GM23338 (cell line): ENCODE measurements around the gene DFFB. TPM values are rescaled to one million over a fixed set of nuclear protein-coding genes. Genes with fewer than 3 reads are reported as not detected.

ENCODE experiments used
- ATAC-seq: fragments of 200-7000 bp; cut with Tn5 transposase; 3 replicates; pipeline ENCODE4 v1.9.1; 2020
- DNase-seq: peaks from one replicate; pipeline ENCODE4 v3.0.0-alpha.2; 2015; ENCODE audit warnings: low spot score
- H2AFZ ChIP-seq: fragments of 200-600 bp; sonication (generic); 2 replicates; pipeline ENCODE4 v1.8.0; 2016; ENCODE audit warnings: antibody characterized with exemption, mild to moderate bottlenecking, moderate library complexity
- H3F3A ChIP-seq: fragments of 200-600 bp; sonication (generic); replicated peaks from 2 replicates; pipeline ENCODE4 v1.8.0; 2017; ENCODE audit warnings: antibody characterized with exemption, mixed run types, low read depth
- H3K27ac ChIP-seq: fragments of 200-600 bp; sonication (generic); 2 replicates; pipeline ENCODE4 v1.6.1; 2016; ENCODE audit warnings: low read depth
- H3K27me3 ChIP-seq: fragments of 200-600 bp; sonication (generic); 2 replicates; pipeline ENCODE4 v1.8.0; 2016; ENCODE audit warnings: mild to moderate bottlenecking, mixed run types, moderate library complexity; ENCODE audit not compliant: insufficient read depth
- H3K36me3 ChIP-seq: fragments of 200-600 bp; sonication (generic); 2 replicates; pipeline ENCODE4 v1.8.0; 2016; ENCODE audit warnings: mild to moderate bottlenecking; ENCODE audit not compliant: insufficient read depth
- H3K4me1 ChIP-seq: fragments of 200-600 bp; sonication (generic); 2 replicates; pipeline ENCODE4 v1.8.0; 2016; ENCODE audit warnings: mild to moderate bottlenecking, moderate library complexity; ENCODE audit not compliant: insufficient read depth
- H3K4me2 ChIP-seq: fragments of 200-600 bp; sonication (generic); 2 replicates; pipeline ENCODE4 v1.7.1; 2017; ENCODE audit warnings: mixed run types
- H3K4me3 ChIP-seq: fragments of 200-600 bp; sonication (generic); 2 replicates; pipeline ENCODE4 v1.6.1; 2016; ENCODE audit warnings: mixed run types
- H3K79me2 ChIP-seq: fragments of 200-600 bp; sonication (generic); replicated peaks from 2 replicates; pipeline ENCODE4 v1.8.0; 2017; ENCODE audit warnings: mild to moderate bottlenecking; ENCODE audit not compliant: insufficient read depth
- H3K9me2 ChIP-seq: fragments of 200-600 bp; sonication (generic); 2 replicates; pipeline ENCODE4 v1.8.0; 2017; ENCODE audit not compliant: insufficient read depth
- H4K20me1 ChIP-seq: fragments of 200-600 bp; sonication (generic); replicated peaks from 2 replicates; pipeline ENCODE4 v1.8.0; 2017; ENCODE audit warnings: mild to moderate bottlenecking; ENCODE audit not compliant: insufficient read depth
- H3K27ac Mint-ChIP-seq: 2 replicates; pipeline ENCODE4 v1.8.0; 2020; ENCODE audit warnings: inconsistent platforms, mild to moderate bottlenecking, moderate library complexity, mixed read lengths
- H3K27me3 Mint-ChIP-seq: 3 replicates; pipeline ENCODE4 v1.8.0; 2022; ENCODE audit warnings: low read depth, mild to moderate bottlenecking, moderate library complexity, mixed read lengths, inconsistent platforms; ENCODE audit not compliant: insufficient read depth, poor library complexity
- H3K36me3 Mint-ChIP-seq: 3 replicates; pipeline ENCODE4 v1.8.0; 2021; ENCODE audit warnings: low read depth, mild to moderate bottlenecking, inconsistent platforms, moderate library complexity, mixed read lengths
- H3K4me1 Mint-ChIP-seq: 3 replicates; pipeline ENCODE4 v1.8.0; 2020; ENCODE audit warnings: mild to moderate bottlenecking, inconsistent platforms, mixed read lengths
- H3K4me3 Mint-ChIP-seq: 3 replicates; pipeline ENCODE4 v1.8.0; 2021; ENCODE audit warnings: moderate library complexity, mild to moderate bottlenecking, inconsistent platforms, mixed read lengths
- H3K9me3 Mint-ChIP-seq: 3 replicates; pipeline ENCODE4 v1.8.0; 2020; ENCODE audit warnings: moderate library complexity, mild to moderate bottlenecking, inconsistent platforms, mixed read lengths
- EZH2 ChIP-seq: fragments of 200-600 bp; sonication (generic); IDR thresholded peaks from one replicate; pipeline ENCODE4 v1.8.0; 2017; ENCODE audit warnings: antibody characterized with exemption, mild to moderate bottlenecking, low read depth; ENCODE audit not compliant: unreplicated experiment
- JUNB ChIP-seq: IDR thresholded peaks from one replicate; pipeline ENCODE4 v1.6.1; 2016; ENCODE audit warnings: antibody characterized with exemption; ENCODE audit not compliant: unreplicated experiment
- NANOG ChIP-seq: IDR thresholded peaks from 2 replicates; pipeline ENCODE4 v1.6.1; 2016; ENCODE audit warnings: antibody characterized with exemption, borderline replicate concordance
- STAT1 ChIP-seq: IDR thresholded peaks from one replicate; pipeline ENCODE4 v1.6.1; 2016; ENCODE audit warnings: antibody characterized with exemption; ENCODE audit not compliant: unreplicated experiment
- ZNF114 ChIP-seq: fragments of 250-450 bp; sonication (Bioruptor Pico); IDR thresholded peaks from 2 replicates; pipeline ENCODE4 v1.5.0; 2020; ENCODE audit warnings: mild to moderate bottlenecking, moderate library complexity
- polyA plus RNA-seq: library from polyadenylated mRNA; unstranded; fragments of >200 nt; fragmentation: Nextera tagmentation; extraction: Ambion mirVana; gene quantifications from 2 replicates; pipeline ENCODE4 v1.2.1, GENCODE V29; 2016
- total RNA-seq: library from RNA; depleted of rRNA; stranded (reverse); fragments of >200 nt; shearing (Covaris generic); gene quantifications from 2 replicates; pipeline ENCODE4 v1.2.3, GENCODE V29; 2014
- TF ChIP-seq, protein P1 (sequence below), 2 experiments: fragments of 200-600 bp in 1 of 2; sonication (generic) in 1 of 2; conservative IDR thresholded peaks; 2 replicates each; pipeline versions ENCODE4 v1.5.1 to v1.6.1; 2016 to 2017; ENCODE audit warnings: antibody characterized with exemption in 2 of 2, low read depth in 2 of 2, mild to moderate bottlenecking in 2 of 2, moderate library complexity in 1 of 2
- TF ChIP-seq, protein P2 (sequence below): IDR thresholded peaks from one replicate; pipeline ENCODE4 v1.6.1; 2018; ENCODE audit warnings: antibody characterized with exemption; ENCODE audit not compliant: unreplicated experiment

Gene DFFB
- total and polyA plus RNA-seq, 2 experiments from 2014 or later, result 6.5 to 18.1 TPM

DNA sequence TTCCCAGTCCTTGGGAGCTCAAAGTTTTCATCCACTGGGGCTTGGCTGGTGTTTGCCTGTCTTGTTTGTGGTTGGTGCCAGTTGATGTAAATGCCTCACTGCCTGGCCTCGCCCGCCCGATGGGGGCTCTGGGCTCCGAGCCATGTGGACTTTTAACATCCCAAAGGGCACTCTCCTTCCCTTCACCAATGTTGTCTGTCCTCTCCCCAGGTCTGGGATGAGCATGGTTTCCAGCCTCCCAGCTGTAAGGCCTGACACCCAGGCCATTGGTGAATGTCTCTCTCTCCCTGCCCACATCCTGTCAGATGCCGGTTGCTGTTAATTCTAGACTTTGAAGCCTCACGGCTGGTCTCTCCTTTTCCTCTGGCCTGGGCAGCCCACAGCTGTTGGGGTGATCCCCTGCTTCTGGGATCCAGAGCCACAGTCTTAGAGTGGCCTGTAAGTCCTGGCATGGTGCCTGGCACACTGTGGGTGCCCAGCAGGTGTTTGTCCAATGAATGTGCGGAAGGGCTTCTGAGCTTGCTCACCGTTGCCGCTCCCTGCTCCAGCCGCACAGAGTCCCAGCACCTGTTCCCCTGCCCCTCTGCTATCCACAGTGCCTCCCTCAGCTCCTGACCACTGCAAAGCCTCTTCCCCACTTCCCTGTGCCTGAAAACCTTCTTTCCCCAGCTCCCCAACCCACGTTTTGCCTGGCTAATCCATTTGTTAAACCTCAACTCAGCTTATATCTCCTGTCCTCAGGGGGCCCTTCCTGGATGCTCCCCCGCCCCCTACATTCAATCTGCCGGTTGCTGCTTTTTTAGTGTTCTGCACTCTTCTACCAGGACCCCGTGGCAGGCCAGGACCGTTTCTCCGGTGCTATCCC lies 46.1 kb downstream of the DFFB start:
- H4K20me1 ChIP-seq, result no peaks in the 10 kb centered on the region
- H3K79me2 ChIP-seq, result peaks cover 11% of the 10 kb centered on the region
- H2AFZ ChIP-seq, result no peak overlapping the region
- peaks cover 5% of the 10 kb centered on the region; the same call in 2 of the 3 replicates for H3K9me3 Mint-ChIP-seq
- no peaks in the 10 kb centered on the region for H3K27me3 ChIP-seq
- peaks cover 13% of the 10 kb centered on the region for H3K27me3 Mint-ChIP-seq
- H3K4me3 ChIP-seq, result no peak overlapping the region
- ATAC-seq, result no peak
- H3K4me1 Mint-ChIP-seq, result peaks cover 25% of the 10 kb centered on the region
- TF ChIP-seq JUNB (no peak), ZNF114 (CRISPR knock-in tag) (no peak), STAT1 (no peak), NANOG (no peak), EZH2 (no peak)
- TF ChIP-seq, protein P1, sequence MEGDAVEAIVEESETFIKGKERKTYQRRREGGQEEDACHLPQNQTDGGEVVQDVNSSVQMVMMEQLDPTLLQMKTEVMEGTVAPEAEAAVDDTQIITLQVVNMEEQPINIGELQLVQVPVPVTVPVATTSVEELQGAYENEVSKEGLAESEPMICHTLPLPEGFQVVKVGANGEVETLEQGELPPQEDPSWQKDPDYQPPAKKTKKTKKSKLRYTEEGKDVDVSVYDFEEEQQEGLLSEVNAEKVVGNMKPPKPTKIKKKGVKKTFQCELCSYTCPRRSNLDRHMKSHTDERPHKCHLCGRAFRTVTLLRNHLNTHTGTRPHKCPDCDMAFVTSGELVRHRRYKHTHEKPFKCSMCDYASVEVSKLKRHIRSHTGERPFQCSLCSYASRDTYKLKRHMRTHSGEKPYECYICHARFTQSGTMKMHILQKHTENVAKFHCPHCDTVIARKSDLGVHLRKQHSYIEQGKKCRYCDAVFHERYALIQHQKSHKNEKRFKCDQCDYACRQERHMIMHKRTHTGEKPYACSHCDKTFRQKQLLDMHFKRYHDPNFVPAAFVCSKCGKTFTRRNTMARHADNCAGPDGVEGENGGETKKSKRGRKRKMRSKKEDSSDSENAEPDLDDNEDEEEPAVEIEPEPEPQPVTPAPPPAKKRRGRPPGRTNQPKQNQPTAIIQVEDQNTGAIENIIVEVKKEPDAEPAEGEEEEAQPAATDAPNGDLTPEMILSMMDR (conservative IDR thresholded peaks at IDR 0.05; ENCODE audit: low read depth in 2 of 2), result no peak
- TF ChIP-seq, protein P2, sequence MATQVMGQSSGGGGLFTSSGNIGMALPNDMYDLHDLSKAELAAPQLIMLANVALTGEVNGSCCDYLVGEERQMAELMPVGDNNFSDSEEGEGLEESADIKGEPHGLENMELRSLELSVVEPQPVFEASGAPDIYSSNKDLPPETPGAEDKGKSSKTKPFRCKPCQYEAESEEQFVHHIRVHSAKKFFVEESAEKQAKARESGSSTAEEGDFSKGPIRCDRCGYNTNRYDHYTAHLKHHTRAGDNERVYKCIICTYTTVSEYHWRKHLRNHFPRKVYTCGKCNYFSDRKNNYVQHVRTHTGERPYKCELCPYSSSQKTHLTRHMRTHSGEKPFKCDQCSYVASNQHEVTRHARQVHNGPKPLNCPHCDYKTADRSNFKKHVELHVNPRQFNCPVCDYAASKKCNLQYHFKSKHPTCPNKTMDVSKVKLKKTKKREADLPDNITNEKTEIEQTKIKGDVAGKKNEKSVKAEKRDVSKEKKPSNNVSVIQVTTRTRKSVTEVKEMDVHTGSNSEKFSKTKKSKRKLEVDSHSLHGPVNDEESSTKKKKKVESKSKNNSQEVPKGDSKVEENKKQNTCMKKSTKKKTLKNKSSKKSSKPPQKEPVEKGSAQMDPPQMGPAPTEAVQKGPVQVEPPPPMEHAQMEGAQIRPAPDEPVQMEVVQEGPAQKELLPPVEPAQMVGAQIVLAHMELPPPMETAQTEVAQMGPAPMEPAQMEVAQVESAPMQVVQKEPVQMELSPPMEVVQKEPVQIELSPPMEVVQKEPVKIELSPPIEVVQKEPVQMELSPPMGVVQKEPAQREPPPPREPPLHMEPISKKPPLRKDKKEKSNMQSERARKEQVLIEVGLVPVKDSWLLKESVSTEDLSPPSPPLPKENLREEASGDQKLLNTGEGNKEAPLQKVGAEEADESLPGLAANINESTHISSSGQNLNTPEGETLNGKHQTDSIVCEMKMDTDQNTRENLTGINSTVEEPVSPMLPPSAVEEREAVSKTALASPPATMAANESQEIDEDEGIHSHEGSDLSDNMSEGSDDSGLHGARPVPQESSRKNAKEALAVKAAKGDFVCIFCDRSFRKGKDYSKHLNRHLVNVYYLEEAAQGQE, result no peak
- no peak overlapping the region for H3K4me2 ChIP-seq
- peaks cover 3% of the 10 kb centered on the region; the same call in 1 of the 2 replicates for H3F3A ChIP-seq
- no peaks in the 10 kb centered on the region for H3K9me2 ChIP-seq
- DNase-seq, result no peak
- no peak overlapping the region for H3K4me3 Mint-ChIP-seq
- H3K4me1 ChIP-seq, result 0 out of 2 replicates have a peak, but pooled peaks cover 4% of the 10 kb centered on the region
- peak overlapping the region; percentile 56; the same call in 1 of the 2 replicates for H3K27ac Mint-ChIP-seq
- no peak overlapping the region for H3K27ac ChIP-seq
- no peaks in the 10 kb centered on the region for H3K36me3 ChIP-seq
- no peaks in the 10 kb centered on the region; the same call in 1 of the 3 replicates for H3K36me3 Mint-ChIP-seq
